DND-41 (cell line): ENCODE data around the gene NPAS1.

ENCODE experiments used
- CTCF ChIP-seq: IDR thresholded peaks from 2 replicates; pipeline ENCODE4 v1.5.1; 2012; ENCODE audit warnings: borderline replicate concordance, low read length, moderate library complexity, mild to moderate bottlenecking; ENCODE audit not compliant: poor library complexity, severe bottlenecking; ENCODE audit errors: extremely low read depth
- EZH2 ChIP-seq: IDR thresholded peaks from 3 replicates; pipeline ENCODE4 v1.6.1; 2012; ENCODE audit warnings: borderline replicate concordance, low read depth, mild to moderate bottlenecking, moderate library complexity, low read length, inconsistent platforms; ENCODE audit not compliant: severe bottlenecking

GRCh38 chr19:47037766-47038165 lies 18.1 kb downstream of the NPAS1 start:
- TF ChIP-seq CTCF (no peak), EZH2 (no peak)
